DND-41 (cell line): ENCODE data around the gene DLGAP1.

Source experiments
- EZH2 ChIP-seq: IDR thresholded peaks from 3 replicates; pipeline ENCODE4 v1.6.1; 2012; ENCODE audit warnings: borderline replicate concordance, low read depth, mild to moderate bottlenecking, moderate library complexity, low read length, inconsistent platforms; ENCODE audit not compliant: severe bottlenecking
- TF ChIP-seq, protein P1 (sequence below): IDR thresholded peaks from 2 replicates; pipeline ENCODE4 v1.5.1; 2012; ENCODE audit warnings: borderline replicate concordance, low read length, moderate library complexity, mild to moderate bottlenecking; ENCODE audit not compliant: poor library complexity, severe bottlenecking; ENCODE audit errors: extremely low read depth

DNA sequence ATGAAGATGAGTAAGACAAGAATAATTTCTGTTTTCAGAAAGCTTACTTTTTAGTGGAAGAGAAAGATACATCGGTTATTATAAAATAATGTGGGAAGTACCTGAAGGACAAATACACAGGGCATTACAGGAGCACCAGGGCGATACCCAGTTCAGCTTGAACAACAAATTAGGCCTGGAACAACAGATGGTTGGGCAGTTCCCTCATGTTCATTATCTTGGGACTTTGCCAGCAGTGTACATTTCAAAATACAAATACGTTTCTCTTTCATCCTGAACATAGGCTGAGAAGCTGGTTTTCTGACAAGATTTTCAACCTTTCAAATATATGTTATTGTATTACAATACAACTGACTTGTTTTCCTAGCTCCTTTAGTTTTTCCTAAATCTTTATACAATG lies 925.5 kb downstream of the DLGAP1 start:
- TF ChIP-seq, protein P1, sequence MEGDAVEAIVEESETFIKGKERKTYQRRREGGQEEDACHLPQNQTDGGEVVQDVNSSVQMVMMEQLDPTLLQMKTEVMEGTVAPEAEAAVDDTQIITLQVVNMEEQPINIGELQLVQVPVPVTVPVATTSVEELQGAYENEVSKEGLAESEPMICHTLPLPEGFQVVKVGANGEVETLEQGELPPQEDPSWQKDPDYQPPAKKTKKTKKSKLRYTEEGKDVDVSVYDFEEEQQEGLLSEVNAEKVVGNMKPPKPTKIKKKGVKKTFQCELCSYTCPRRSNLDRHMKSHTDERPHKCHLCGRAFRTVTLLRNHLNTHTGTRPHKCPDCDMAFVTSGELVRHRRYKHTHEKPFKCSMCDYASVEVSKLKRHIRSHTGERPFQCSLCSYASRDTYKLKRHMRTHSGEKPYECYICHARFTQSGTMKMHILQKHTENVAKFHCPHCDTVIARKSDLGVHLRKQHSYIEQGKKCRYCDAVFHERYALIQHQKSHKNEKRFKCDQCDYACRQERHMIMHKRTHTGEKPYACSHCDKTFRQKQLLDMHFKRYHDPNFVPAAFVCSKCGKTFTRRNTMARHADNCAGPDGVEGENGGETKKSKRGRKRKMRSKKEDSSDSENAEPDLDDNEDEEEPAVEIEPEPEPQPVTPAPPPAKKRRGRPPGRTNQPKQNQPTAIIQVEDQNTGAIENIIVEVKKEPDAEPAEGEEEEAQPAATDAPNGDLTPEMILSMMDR, result no peak
- TF ChIP-seq EZH2, result no peak
